SU-DHL-6 (cell line): ENCODE data around the gene ACTR5.

Experiments used
- H2AFZ ChIP-seq: fragments of 200-600 bp; sonication (generic); 2 replicates; pipeline ENCODE4 v1.6.1; 2014; ENCODE audit warnings: low read depth, mild to moderate bottlenecking, moderate library complexity, mixed read lengths, antibody characterized with exemption, low read length; ENCODE audit not compliant: severe bottlenecking
- H3F3A ChIP-seq: fragments of 200-600 bp; shearing (Covaris generic); 2 replicates; pipeline ENCODE4 v1.6.0; 2016; ENCODE audit warnings: antibody characterized with exemption, mild to moderate bottlenecking; ENCODE audit not compliant: insufficient read depth
- H3K27ac ChIP-seq: fragments of 200-600 bp; sonication (generic); 2 replicates; pipeline ENCODE4 v1.5.1; 2016; ENCODE audit warnings: low read depth, mild to moderate bottlenecking, low read length, moderate library complexity, mixed read lengths
- H3K27me3 ChIP-seq: fragments of 200-600 bp; sonication (generic), shearing (Covaris generic); 2 replicates; pipeline ENCODE4 v1.6.0; 2014; ENCODE audit warnings: mild to moderate bottlenecking, low read length
- H3K36me3 ChIP-seq: fragments of 200-600 bp; sonication (generic); 2 replicates; pipeline ENCODE4 v1.6.1; 2014; ENCODE audit warnings: mild to moderate bottlenecking, low read length, mixed read lengths
- H3K4me2 ChIP-seq: fragments of 300-600, 200-600 bp; shearing (Covaris generic), sonication (generic); 2 replicates; pipeline ENCODE4 v1.6.0; 2014; ENCODE audit warnings: low read length, low read depth, mild to moderate bottlenecking; ENCODE audit not compliant: poor library complexity, severe bottlenecking
- H3K4me3 ChIP-seq: fragments of 200-600 bp; sonication (generic); 2 replicates; pipeline ENCODE4 v1.5.1; 2014; ENCODE audit warnings: antibody characterized with exemption, low read length, mild to moderate bottlenecking, mixed read lengths; ENCODE audit not compliant: insufficient read depth, poor library complexity, severe bottlenecking
- H3K79me2 ChIP-seq: fragments of 200-600 bp; sonication (generic); 2 replicates; pipeline ENCODE4 v1.6.1; 2014; ENCODE audit warnings: mild to moderate bottlenecking, low read length, moderate library complexity; ENCODE audit not compliant: insufficient read depth
- H3K9ac ChIP-seq: fragments of 200-600 bp; sonication (generic); 2 replicates; pipeline ENCODE4 v1.7.0; 2014; ENCODE audit warnings: mild to moderate bottlenecking, low read length
- H3K9me2 ChIP-seq: fragments of 200-600 bp; sonication (generic); replicated peaks from 2 replicates; pipeline ENCODE4 v1.6.1; 2014; ENCODE audit warnings: low read length; ENCODE audit not compliant: insufficient read depth
- H3K9me3 ChIP-seq: fragments of 200-600 bp; sonication (generic); 2 replicates; pipeline ENCODE4 v1.6.1; 2014; ENCODE audit warnings: low read length, mixed read lengths; ENCODE audit not compliant: insufficient read depth
- H4K20me1 ChIP-seq: fragments of 200-600 bp; sonication (generic); 2 replicates; pipeline ENCODE4 v1.6.1; 2014; ENCODE audit warnings: low read depth, mild to moderate bottlenecking, antibody characterized with exemption, low read length, moderate library complexity, mixed read lengths
- EZH2phosphoT487 ChIP-seq: fragments of 200-600 bp; sonication (generic), shearing (Covaris generic); conservative IDR thresholded peaks from 2 replicates; pipeline ENCODE4 v1.6.1; 2018; ENCODE audit warnings: mild to moderate bottlenecking, antibody characterized with exemption, low read length, moderate library complexity, mixed read lengths
- TF ChIP-seq, protein P1 (sequence below): fragments of 200-600 bp; sonication (generic); IDR thresholded peaks from one replicate; pipeline ENCODE4 v1.5.1; 2017; ENCODE audit warnings: antibody characterized with exemption, mild to moderate bottlenecking, low read length, moderate library complexity; ENCODE audit not compliant: insufficient read depth, poor library complexity, severe bottlenecking

Gene ACTR5

DNA sequence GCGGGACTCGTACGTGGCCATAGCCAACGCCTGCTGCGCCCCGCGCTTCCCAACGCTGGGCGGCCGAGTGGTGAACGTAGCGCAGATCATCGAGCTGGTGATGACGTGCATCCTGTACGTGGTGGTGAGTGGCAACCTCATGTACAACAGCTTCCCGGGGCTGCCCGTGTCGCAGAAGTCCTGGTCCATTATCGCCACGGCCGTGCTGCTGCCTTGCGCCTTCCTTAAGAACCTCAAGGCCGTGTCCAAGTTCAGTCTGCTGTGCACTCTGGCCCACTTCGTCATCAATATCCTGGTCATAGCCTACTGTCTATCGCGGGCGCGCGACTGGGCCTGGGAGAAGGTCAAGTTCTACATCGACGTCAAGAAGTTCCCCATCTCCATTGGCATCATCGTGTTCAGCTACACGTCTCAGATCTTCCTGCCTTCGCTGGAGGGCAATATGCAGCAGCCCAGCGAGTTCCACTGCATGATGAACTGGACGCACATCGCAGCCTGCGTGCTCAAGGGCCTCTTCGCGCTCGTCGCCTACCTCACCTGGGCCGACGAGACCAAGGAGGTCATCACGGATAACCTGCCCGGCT is 20.6 kb upstream of the ACTR5 start:
- Histone ChIP-seq H3K9me2 (no peaks in the 10 kb centered on the region), H2AFZ (no peak overlapping the region), H3K9me3 (no peaks in the 10 kb centered on the region), H3K79me2 (no peaks in the 10 kb centered on the region), H3K36me3 (no peaks in the 10 kb centered on the region), H3K4me2 (no peak overlapping the region), H4K20me1 (no peaks in the 10 kb centered on the region), H3K27me3 (no peaks in the 10 kb centered on the region), H3K27ac (no peak overlapping the region), H3K9ac (no peak overlapping the region), H3F3A (no peaks in the 10 kb centered on the region), H3K4me3 (no peak overlapping the region)
- TF ChIP-seq, protein P1, sequence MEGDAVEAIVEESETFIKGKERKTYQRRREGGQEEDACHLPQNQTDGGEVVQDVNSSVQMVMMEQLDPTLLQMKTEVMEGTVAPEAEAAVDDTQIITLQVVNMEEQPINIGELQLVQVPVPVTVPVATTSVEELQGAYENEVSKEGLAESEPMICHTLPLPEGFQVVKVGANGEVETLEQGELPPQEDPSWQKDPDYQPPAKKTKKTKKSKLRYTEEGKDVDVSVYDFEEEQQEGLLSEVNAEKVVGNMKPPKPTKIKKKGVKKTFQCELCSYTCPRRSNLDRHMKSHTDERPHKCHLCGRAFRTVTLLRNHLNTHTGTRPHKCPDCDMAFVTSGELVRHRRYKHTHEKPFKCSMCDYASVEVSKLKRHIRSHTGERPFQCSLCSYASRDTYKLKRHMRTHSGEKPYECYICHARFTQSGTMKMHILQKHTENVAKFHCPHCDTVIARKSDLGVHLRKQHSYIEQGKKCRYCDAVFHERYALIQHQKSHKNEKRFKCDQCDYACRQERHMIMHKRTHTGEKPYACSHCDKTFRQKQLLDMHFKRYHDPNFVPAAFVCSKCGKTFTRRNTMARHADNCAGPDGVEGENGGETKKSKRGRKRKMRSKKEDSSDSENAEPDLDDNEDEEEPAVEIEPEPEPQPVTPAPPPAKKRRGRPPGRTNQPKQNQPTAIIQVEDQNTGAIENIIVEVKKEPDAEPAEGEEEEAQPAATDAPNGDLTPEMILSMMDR, result no peak
- TF ChIP-seq EZH2phosphoT487, result no peak

DNA sequence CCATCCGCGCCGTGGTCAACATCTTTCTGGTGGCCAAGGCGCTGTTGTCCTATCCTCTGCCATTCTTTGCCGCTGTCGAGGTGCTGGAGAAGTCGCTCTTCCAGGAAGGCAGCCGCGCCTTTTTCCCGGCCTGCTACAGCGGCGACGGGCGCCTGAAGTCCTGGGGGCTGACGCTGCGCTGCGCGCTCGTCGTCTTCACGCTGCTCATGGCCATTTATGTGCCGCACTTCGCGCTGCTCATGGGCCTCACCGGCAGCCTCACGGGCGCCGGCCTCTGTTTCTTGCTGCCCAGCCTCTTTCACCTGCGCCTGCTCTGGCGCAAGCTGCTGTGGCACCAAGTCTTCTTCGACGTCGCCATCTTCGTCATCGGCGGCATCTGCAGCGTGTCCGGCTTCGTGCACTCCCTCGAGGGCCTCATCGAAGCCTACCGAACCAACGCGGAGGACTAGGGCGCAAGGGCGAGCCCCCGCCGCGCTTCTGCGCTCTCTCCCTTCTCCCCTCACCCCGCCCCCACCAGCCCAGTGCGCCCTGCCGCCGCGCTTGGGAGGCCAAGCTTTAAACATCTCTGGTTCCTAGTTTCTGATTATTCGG is 20.0 kb upstream of the ACTR5 start:
- Histone ChIP-seq H3K4me2 (no peak overlapping the region), H3F3A (no peaks in the 10 kb centered on the region), H3K4me3 (no peak overlapping the region), H3K36me3 (no peaks in the 10 kb centered on the region), H3K79me2 (no peaks in the 10 kb centered on the region), H4K20me1 (no peaks in the 10 kb centered on the region), H3K27ac (no peak overlapping the region), H3K27me3 (no peaks in the 10 kb centered on the region), H3K9ac (no peak overlapping the region), H3K9me3 (no peaks in the 10 kb centered on the region), H3K9me2 (no peaks in the 10 kb centered on the region), H2AFZ (no peak overlapping the region)
- TF ChIP-seq, protein P1, result no peak
- TF ChIP-seq EZH2phosphoT487, result no peak

DNA sequence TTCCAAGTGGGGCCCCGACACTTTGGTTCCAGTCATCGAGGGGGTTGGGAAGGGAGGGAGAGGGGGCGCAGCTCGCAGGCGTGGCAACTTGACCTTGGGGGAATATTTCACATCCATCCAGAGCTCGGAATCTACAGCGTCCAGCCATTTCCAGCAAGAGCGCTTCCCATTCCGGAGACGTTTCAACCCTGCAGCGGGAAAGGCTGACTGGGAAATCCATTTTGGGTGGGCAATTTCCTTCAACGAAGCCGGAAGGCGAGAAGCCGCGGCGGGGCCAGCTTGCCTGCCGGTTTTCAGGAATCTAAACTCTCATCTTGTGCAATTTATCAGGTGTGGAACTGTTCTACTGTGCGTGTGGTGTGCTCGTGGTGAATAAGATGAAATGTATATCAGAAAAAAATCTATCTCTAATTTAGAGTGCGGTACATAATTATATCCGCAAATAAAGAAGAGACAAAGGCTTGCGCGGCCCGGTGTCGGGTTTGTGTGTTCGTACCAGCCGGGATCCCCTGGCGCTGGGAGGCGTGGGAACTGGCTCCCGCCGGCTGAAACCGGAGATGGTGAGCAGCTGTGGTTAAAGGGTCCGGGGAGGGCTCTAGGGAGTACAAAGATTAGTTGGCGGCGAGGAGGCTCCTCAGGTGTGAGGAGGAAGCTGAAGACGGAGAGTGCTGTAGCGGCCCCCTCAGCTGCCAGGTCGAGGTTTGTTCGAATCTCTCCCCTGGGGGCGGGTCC is 19.2 kb upstream of the ACTR5 start:
- no peaks in the 10 kb centered on the region for H3F3A ChIP-seq
- H3K27me3 ChIP-seq, result no peaks in the 10 kb centered on the region
- no peaks in the 10 kb centered on the region for H3K9me2 ChIP-seq
- no peak for TF ChIP-seq EZH2phosphoT487
- TF ChIP-seq, protein P1, result no peak
- H2AFZ ChIP-seq, result no peak overlapping the region
- H3K4me2 ChIP-seq, result no peak overlapping the region
- H3K79me2 ChIP-seq, result no peaks in the 10 kb centered on the region
- H3K4me3 ChIP-seq, result no peak overlapping the region
- no peak overlapping the region for H3K9ac ChIP-seq
- H3K27ac ChIP-seq, result no peak overlapping the region
- H4K20me1 ChIP-seq, result no peaks in the 10 kb centered on the region
- no peaks in the 10 kb centered on the region for H3K36me3 ChIP-seq
- no peaks in the 10 kb centered on the region for H3K9me3 ChIP-seq
